Neural cell (in vitro differentiated cells): ENCODE data around the gene NFIX.

Experiments used
- CTCF ChIP-seq: fragments of 450-650 bp; IDR thresholded peaks from 2 replicates; pipeline ENCODE4 v1.5.1; 2014; ENCODE audit warnings: antibody characterized with exemption, mild to moderate bottlenecking, moderate library complexity; ENCODE audit not compliant: poor library complexity, severe bottlenecking
- MXI1 ChIP-seq: fragments of 450-650 bp; conservative IDR thresholded peaks from 2 replicates; pipeline ENCODE4 v1.6.1; 2014; ENCODE audit warnings: antibody characterized with exemption, mild to moderate bottlenecking; ENCODE audit not compliant: poor library complexity, severe bottlenecking
- RAD21 ChIP-seq: fragments of 450-650 bp; conservative IDR thresholded peaks from 2 replicates; pipeline ENCODE4 v1.6.1; 2014; ENCODE audit warnings: antibody characterized with exemption, mild to moderate bottlenecking, moderate library complexity

GRCh38 chr19:13094106-13094504 is 98.8 kb downstream of the NFIX start:
- TF ChIP-seq CTCF (no peak), MXI1 (no peak), RAD21 (no peak)
